Osteoblast (primary cell): ENCODE measurements around the gene EFL1. TPM values are rescaled to one million over a fixed set of nuclear protein-coding genes. Genes with fewer than 3 reads are reported as not detected.

Source experiments
- DNase-seq: peaks from one replicate; pipeline ENCODE4 v3.0.0; 2011; ENCODE audit warnings: low spot score, mixed read lengths; ENCODE audit not compliant: insufficient read length; ENCODE audit errors: missing footprints
- H2AFZ ChIP-seq: 2 replicates; pipeline ENCODE4 v1.6.0; 2011; ENCODE audit warnings: mild to moderate bottlenecking, low read length
- H3K27ac ChIP-seq: 2 replicates; pipeline ENCODE4 v1.5.1; 2011; ENCODE audit warnings: mild to moderate bottlenecking, low read depth, low read length, moderate library complexity
- H3K27me3 ChIP-seq: 2 replicates; pipeline ENCODE4 v1.6.0; 2012; ENCODE audit warnings: mild to moderate bottlenecking, control low read depth, inconsistent platforms, low read length, moderate library complexity; ENCODE audit not compliant: insufficient read depth
- H3K36me3 ChIP-seq: 2 replicates; pipeline ENCODE4 v1.5.1; 2011; ENCODE audit warnings: mild to moderate bottlenecking, low read length, control low read depth, moderate library complexity; ENCODE audit not compliant: insufficient read depth
- H3K4me1 ChIP-seq: 2 replicates; pipeline ENCODE4 v1.5.1; 2011; ENCODE audit warnings: mild to moderate bottlenecking, low read length, control low read depth, moderate library complexity; ENCODE audit not compliant: insufficient read depth
- H3K4me2 ChIP-seq: 2 replicates; pipeline ENCODE4 v1.6.0; 2011; ENCODE audit warnings: mild to moderate bottlenecking, low read length; ENCODE audit not compliant: insufficient read depth
- H3K4me3 ChIP-seq: fragments of 200-600 bp; sonication (generic); 3 replicates; pipeline ENCODE4 v1.5.1; 2012; ENCODE audit warnings: mild to moderate bottlenecking, low read length, inconsistent platforms; ENCODE audit not compliant: insufficient read depth
- H3K79me2 ChIP-seq: 2 replicates; pipeline ENCODE4 v1.6.0; 2012; ENCODE audit warnings: mild to moderate bottlenecking, low read length, control low read depth, inconsistent platforms; ENCODE audit not compliant: insufficient read depth
- H3K9me3 ChIP-seq: 2 replicates; pipeline ENCODE4 v1.5.1; 2011; ENCODE audit warnings: low read depth, low read length, control low read depth
- H4K20me1 ChIP-seq: 2 replicates; pipeline ENCODE4 v1.6.0; 2012; ENCODE audit warnings: mild to moderate bottlenecking, low read length, control low read depth; ENCODE audit not compliant: insufficient read depth
- CTCF ChIP-seq: IDR thresholded peaks from 2 replicates; pipeline ENCODE4 v1.5.1; 2011; ENCODE audit warnings: mild to moderate bottlenecking, low read depth, low read length, moderate library complexity; ENCODE audit errors: extremely low read depth
- small RNA-seq: library from RNA; depleted of rRNA; stranded (forward); fragments of <200 nt; gene quantifications from one replicate; pipeline ENCODE3, GENCODE V24; 2012
- total RNA-seq: library from RNA; depleted of rRNA; stranded (reverse); fragments of >200 nt; gene quantifications from 2 replicates; pipeline ENCODE4 v1.2.3, GENCODE V29; 2012

Gene EFL1
- total RNA-seq, 1 donor = 32.9 TPM

GRCh38 chr15:82081914-82082762 lies 180.4 kb downstream of the EFL1 start:
- Histone ChIP-seq H3K9me3 (no peaks in the 10 kb centered on the region), H4K20me1 (no peaks in the 10 kb centered on the region), H3K4me3 (peak overlapping the region; percentile 54), H3K4me2 (peak overlapping the region; percentile 70), H3K36me3 (no peaks in the 10 kb centered on the region), H3K27me3 (peaks cover 3% of the 10 kb centered on the region), H3K79me2 (no peaks in the 10 kb centered on the region), H3K4me1 (peaks cover 14% of the 10 kb centered on the region), H3K27ac (peak overlapping the region; percentile 89), H2AFZ (peak overlapping the region; percentile 95)
- peak; percentile 94 for DNase-seq
- TF ChIP-seq CTCF = peak; percentile 48

GRCh38 chr15:82080774-82081173 lies 181.8 kb downstream of the EFL1 start:
- Histone ChIP-seq H3K36me3 (no peaks in the 10 kb centered on the region), H3K4me1 (peaks cover 14% of the 10 kb centered on the region), H3K9me3 (no peaks in the 10 kb centered on the region), H4K20me1 (no peaks in the 10 kb centered on the region), H3K27ac (no peak overlapping the region), H2AFZ (no peak overlapping the region), H3K4me2 (no peak overlapping the region), H3K4me3 (no peak overlapping the region), H3K79me2 (no peaks in the 10 kb centered on the region), H3K27me3 (peaks cover 3% of the 10 kb centered on the region)
- DNase-seq = no peak
- TF ChIP-seq CTCF = no peak

Small RNAs within 50 kb of the gene (small RNA-seq; reads per million reads assigned to genes)
- gene RNU1-77P = not detected

Other genes with a start within 250 kb of the EFL1 start
- 11.2 and 15.2 TPM in 2 replicates for gene MEX3B, start 216.7 kb downstream of the EFL1 start, total RNA-seq
- 1.1 and 6.2 TPM in 2 replicates for gene SAXO2, start 84 bp upstream of the EFL1 start, total RNA-seq
- gene GOLGA6L10, start 86.7 kb upstream of the EFL1 start, total RNA-seq = 1.4 and 1.5 TPM in 2 replicates
- gene GOLGA6L9, start 167.1 kb upstream of the EFL1 start, total RNA-seq = 1.8 TPM in 2 replicates